LoVo (cell line): ENCODE measurements around the gene ANKRD34C.
A peak's percentile ranks its signal among the peaks of the same experiment; 100 is the strongest.

Experiments
- DNase-seq: peaks from one replicate; pipeline ENCODE4 v3.0.0-alpha.2; 2016; ENCODE audit warnings: low spot score

Gene ANKRD34C

DNA sequence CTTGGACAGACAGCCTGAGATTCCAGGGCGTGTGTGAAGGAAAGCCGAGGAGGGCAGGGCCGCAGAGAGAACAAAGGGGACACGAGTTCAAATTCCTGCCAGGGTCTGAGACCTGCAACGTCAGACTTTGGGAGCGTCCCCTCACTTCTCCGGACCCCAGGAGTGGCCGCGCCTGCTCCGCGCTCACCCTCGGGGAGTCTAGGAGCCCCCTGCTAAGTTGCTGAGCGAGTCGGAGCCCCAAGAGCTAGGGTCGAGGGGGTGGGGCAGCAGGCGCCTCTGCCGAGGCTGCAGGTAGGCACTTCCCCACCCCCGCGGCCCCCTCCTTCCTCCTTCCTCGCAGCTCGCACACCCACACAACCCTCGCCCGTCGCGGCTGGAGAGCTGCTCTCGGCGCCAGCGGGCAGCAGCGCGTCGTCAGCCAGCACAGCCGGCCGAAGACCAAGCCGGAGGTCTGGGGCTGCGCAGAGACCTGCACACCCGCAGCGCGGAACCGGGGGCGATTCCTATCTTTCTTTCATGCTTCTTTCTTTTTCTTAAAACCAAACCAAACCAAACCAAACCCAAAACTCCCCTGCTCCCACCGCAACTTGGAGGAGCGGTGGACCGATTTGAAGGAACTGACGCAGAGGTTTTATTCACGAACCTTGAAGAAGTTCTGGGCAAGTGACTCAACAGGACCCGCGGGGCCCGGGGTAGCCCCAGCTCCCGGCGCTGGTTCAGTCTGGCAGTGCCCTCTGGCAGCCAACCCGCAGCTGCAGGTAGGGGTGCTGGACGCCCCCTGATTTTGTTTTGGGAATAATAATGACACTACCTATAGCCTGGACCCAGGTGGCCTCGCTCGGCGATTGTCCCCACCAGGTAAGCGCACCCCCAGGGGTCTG, at the start of gene ANKRD34C:
Gene ANKRD34C, plus strand, starts transcription at position 352 of the 881 bp plus-strand sequence. CDS start 10,563 bp downstream, outside the sequence.
- DNase-seq = no peak

DNA sequence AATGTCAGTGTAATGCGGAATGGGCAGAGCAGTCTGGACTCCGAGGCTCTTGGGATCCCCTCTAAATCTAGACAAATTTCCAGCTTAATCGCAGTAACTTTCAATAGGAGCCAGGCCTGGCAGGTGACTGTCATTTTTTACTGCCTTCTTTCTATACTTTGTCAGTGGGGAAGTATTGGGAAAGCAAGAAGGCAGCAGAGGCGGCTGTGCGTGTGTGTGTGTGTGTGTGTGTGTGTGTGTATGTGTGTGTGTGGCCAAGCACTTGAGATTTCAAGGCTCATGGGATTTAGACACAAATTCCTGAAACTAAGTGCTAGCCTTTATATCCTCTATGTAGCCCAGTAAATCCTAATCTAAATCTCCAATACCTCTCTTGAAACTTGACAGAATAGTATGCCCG, 49.3 kb upstream of the ANKRD34C start:
- DNase-seq = no peak

DNA sequence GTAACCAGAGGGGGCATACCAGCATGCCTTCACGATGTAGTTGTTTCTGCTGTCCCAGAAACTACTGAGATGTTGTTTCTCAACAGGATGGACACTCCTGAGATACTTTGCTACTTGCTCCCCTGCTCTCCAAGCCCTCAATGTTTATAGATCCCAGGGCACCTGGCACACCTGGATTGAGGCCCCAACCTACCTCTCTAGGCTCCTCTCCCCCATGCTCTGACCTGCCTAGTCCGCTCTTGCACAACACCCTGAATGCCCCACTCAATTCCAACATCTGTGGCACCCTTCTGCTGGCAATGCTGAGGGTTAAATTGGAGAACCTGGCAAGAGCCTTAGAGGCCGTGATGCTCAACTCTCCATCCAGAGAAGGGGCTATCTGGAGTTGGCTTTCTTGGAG, 42.5 kb upstream of the ANKRD34C start:
- no peak for DNase-seq

DNA sequence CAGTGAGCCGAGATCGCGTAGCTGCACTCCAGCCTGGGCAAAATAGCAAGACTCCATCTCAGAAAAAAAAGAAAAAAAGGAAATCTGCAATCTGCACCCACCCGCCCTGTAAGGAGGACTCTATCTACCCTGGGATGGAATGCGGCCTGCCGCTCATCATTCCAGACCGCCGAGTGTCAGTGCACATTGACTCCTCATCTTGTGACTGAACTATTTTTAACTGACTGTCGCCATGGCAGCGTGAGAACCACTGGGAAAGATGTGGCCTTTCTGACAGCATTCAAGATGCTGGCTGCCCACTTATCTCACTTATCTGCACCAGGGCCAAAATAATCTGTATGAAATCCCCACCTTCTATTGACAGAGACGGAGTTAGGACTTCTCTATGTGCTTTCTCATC, 38.8 kb upstream of the ANKRD34C start:
- no peak for DNase-seq

DNA sequence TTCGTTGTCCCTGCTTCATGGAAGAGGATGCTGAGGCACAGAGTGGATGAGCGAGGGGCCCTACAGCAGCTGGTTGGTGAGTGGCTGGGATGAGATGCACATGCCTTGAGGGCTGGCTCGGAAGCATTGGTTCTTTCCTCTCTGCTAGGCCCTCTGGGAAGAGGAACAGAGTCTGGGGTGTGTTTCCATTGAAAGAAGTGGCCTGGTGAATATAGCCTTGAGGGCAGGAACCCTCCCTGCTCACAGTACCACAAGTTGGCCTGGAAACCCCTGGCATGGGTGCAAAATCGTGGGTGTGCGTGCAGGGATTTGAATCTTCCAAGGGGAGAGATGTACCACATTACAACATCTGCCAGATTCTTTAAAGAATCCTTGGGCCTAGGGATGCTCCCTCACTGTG, 37.6 kb upstream of the ANKRD34C start:
- DNase-seq = no peak

DNA sequence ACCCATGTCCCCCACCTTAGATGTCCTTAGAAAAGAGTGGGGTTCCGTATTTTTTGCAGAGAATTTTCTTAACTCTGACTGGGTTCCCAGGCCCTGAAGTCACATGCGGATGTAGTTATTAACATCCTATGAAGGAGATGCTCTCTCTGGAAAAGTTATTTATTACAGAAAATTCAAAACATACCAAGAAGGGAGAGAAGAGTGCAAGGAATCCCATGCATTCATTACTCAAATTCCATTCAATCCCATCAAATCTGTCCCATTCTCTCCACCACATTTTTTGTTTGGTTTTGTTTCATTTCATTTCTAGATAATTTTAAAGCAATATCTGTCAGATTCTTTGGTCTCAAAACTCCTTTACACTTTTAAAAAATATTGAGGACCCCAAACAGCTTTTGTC, 34.3 kb upstream of the ANKRD34C start:
- DNase-seq = no peak

DNA sequence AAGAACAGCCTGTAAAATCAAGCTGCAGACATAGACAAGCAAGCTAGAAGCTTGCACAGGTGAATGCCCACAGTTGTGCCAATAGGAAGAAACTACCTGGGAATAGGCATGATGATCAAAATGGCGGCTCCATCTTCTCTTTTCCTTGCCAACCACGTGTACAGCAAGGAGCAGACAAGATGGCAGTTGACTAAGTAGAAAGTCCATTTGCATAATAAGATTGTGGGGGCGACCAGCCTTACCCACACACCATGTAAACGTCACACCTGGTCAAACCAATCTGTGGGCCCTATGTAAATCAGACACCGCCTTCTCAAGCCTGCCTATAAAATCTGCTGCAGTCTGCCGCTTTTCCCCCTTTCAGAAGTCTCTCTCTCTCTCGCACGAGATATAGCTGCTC, 25.1 kb upstream of the ANKRD34C start:
- DNase-seq = no peak

DNA sequence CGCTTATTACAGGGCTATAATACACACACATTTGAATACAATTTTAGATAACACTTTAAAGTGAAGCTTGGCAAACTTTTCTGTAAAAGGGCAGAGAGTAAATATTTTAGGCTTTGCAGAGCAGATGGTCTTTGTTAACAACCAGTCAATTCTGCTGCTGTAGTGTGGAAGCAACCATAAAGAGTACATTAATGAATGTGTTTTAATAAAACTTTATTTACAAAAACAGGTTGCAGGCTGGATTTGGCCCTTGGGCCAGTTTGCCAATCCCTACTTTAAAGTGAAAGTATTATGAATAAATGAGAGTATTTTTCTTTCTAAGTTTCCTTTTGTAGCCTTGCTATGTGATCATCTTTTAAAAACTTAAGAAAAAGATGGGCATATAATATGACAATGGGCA, 20.7 kb upstream of the ANKRD34C start:
- DNase-seq = no peak

DNA sequence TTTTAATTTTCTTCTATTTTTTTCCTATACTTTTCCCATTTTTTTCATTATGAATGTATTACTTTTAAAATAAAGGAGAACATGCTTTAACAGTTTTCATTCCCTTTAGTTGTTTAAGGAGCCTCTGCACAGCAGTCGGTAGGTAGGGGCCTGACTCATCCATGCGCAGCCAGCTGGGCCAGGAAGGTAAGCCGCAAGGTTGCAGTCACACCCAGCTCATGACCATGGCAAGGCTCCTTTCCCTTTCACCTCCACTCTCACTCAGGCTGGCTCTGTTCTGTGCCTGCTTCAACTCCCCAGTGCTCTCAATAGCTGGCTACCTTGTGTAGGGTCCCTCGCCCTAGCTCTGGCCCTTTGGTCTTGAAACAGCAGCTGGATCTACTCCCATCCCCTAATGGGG, 17.4 kb upstream of the ANKRD34C start:
- DNase-seq = peak; percentile 19

DNA sequence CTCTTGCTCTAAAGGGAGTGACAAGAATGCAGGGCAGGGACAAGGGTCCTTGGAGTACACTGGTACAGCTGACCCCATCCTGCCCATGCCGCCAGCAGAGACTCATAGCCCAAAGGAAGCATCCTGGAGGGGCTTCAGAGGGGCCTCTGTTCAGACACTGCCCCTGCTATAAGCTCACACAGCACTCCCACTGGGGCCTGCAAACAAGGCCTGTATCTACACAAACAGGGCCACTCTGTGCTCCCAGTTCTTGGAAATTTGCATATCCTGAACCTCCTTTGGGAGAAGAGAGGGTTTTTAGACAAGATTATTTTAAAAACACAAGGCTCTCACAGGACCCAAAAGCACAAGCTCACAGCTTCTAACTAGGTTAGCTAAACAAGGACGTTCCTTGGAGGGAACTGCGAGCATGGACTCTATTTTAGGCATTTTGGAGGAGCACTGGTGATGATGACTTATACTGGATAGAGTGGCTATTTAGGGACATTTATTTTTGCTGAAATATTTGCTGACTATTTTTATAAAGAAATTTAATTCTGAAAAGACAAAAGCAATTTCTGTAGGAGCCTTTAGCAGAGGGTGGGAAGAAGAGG, 16.4 kb upstream of the ANKRD34C start:
- no peak for DNase-seq

DNA sequence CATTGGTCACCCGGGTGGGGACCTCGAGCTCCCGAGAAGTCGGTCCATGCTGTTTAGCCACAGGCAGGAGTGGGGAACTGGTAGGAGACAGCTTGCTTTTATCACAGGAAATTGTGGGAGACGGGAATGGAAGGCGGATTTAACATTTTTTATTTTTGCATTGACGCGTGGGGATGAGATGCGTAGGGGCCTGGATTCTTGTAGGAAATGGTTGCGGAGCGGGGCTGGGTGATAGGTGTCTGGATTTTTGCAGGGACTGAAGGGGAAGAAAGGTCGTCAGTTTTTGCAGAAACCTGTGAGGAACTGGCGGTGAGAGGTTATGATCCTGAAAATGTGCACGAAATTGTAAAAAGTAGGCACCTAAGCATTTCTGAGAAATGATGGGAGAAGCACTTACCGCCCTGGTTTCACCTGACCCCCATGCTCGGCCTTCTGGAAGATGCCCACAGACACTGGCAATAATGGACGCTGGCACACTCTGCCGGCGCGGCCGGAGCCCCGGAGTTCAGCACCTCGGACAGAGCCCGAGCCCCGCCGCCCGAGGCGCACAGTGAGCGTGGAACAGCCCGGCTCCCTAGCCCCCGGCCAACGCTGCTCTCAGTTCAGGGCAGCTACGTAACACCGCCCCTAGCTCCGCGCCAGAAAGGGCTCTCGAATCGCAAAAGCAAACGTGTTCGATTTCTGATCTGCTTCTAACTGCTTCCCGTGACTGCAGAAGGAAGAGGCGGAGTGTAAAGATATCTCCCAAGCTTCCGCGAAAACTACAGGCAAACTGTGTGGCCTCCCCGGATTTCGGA, 928 bp downstream of the ANKRD34C start:
- no peak for DNase-seq

DNA sequence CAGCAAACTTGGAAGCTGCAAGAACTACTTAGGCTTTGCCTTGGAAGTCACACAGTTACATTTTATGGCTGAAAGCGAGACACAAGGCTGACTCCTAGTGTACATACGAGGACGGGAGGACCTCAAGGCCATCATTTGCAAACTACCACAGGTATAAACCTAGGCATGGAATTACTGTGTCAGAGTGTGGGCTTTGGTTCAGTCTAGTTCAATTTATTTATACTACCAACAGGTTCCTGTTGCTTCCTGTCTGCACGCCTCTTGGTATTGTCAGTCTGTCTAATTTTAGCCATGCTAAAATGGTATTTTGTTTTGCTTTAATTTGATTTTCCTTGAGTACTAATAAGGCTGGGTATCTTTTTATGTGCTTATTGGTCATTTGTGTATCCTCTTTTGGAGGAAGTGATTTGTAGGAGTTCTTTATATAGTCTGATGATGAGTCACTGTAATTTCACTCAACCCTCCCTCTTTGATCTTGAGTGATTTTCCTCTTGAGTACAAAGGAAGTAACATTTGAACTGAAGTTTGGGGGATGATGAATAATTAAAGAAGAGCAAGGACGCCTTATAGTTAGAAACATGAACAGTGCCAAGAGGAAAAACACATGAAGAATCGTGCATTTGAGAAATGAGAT, 8.2 kb downstream of the ANKRD34C start:
- no peak for DNase-seq

DNA sequence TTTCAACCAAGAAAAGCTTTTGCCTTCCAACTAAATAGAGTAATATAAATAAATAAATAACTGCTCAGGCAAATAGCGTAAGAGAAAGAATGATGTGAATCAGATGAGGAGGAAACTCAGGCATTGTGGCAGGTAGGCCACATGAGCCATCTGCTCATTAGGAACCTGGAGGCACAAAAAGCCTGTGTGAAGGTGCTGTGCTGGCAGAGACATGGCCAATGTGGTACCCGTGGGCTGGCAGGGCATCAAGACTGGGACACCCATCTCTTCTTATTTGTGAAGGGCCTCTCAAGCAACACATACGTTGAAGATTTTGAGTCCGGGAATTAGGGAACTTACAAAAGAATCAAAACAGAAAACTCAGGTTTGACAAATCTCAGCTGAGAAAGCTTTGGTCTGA, 9.5 kb downstream of the ANKRD34C start:
- DNase-seq = no peak

DNA sequence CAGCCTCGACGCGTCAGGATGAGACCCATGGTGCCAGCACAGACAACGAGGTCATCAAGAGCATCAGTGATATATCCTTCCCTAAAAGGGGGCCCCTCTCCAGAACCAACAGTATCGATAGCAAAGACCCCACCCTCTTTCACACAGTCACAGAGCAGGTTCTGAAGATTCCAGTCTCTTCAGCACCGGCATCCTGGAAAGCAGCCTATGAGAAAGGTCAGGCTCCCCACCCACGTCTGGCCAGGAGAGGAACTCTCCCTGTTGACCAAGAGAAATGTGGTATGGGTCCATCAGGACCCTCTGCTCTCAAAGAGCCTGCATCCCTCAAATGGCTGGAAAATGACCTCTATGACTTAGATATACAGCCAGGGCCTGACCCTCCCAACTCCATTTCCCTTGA, 11.6 kb downstream of the ANKRD34C start:
- no peak for DNase-seq

DNA sequence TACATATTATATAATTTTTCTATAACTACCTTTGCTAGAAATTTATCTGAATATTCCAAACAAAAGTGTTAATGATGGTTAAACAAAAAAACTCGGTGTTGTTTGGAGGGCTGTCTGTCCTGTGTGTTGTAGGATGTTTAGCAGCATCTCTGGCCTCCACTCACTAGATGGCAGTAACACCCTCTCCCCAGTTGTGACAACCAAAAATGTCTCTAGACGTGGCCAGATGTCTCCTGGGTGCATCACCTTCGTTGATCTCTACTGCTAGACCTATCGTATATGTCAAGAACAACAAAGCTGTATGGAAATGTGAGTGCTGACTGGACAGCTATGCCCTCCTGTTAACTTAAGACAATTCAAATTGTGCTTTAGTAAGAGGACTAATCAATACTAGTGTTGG, 14.1 kb downstream of the ANKRD34C start:
- no peak for DNase-seq

DNA sequence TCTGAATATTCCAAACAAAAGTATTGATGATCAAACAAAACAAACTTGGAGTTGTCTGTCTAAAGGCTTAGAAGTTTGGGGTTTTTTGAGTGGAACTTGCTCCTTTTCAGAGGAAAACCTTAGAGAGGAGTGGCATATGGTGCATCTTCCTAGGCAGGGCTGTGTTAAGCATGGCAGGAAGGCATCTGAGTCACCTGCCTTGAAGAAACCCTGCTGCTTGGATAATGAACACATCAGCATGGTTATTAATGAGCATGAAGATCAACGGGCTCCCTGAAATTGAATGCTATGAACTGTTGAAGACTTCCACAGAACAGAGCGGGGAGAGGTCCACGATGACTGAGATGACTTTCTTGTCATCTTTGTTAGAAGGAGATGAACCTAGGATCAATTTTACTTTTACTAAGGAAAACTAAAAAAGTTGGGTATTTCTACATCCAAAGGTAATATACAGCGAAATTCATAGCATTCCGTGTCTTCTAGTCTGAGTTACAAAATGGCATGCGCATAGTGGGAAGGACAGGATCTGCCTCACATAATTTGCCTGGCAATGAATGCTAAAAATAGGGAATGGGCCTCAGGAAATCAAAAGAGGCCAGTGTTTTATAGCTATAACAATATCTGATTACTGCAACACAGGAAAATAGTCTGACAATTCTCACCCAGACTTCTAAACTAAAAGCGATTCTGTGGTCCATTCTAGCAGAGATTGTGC, 16.8 kb downstream of the ANKRD34C start:
- DNase-seq = no peak

DNA sequence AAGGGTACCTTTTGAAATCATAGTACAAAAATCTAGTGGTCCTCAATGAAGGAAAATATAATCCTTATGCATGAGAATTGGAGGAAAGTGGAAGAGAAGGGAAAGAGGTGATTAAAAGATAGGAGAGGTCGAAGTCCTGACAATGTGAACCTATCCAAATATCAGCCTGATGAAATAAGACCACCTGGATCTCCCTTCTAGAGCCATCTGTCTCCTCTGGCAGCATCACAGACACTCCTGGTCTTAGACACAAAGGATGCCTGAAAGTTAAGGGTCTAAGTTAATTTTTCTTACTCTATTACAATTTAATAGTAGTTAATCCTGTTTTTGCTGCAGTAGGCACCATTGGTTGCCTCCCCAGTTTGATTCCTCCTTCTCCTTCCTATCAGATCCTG, 17.3 kb downstream of the ANKRD34C start:
- no peak for DNase-seq

DNA sequence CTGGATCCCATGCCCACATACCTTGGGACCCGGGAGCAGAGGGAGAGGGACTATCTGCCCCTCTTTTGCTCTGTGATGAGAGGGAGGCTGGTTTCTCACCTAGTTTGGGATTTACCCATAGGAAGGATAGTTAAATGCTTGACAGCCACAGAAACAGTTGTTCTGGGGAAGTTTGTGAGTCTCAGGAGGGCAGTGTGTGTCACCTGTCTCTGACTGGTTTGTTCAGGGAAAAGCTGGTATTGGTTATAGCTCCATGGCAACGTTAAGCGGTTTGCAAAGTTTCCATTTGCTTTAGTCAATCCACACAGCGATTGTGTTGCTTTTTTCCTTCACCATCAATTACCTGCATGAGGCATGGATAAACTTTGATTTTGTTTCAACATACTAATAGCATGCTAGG, 24.7 kb downstream of the ANKRD34C start:
- DNase-seq = no peak

DNA sequence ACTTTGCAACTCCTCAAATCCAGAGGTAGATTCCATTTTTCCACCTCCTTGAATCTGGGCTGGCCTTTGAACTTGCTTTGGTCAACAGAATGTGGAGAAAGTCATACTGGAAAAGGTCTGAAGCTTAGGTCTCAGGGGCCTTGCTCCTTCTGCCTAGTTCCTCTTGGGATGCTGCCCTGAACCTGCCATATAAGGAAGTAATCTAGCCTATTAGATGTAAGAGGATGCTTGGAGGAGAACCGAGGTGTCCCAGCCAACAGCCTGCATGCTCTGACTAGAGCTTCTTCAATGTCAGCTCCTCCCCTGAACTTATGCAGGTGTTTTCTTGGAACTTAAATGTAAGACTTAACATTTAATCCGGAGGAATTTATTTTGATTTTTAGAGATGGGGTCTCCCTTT, 26.4 kb downstream of the ANKRD34C start:
- no peak for DNase-seq

DNA sequence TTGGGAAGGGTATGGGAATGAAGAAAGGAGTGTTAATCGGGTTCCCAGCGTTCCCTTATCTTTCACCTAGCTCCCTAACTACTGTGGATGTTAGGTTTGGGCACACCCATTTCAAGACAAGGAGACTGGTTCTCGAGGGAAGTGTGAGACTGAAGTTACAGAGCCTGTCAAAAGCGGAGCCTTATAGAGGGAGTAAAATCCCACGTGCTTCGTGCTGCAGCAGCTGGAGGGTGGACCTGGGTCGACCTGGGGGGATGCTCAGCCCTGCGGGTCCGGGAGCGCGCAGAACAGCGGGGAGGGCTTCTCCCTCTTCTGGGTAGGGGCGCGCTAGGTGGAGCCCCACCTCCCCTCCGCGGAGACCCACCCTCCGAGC, 28.1 kb downstream of the ANKRD34C start:
- no peak for DNase-seq

DNA sequence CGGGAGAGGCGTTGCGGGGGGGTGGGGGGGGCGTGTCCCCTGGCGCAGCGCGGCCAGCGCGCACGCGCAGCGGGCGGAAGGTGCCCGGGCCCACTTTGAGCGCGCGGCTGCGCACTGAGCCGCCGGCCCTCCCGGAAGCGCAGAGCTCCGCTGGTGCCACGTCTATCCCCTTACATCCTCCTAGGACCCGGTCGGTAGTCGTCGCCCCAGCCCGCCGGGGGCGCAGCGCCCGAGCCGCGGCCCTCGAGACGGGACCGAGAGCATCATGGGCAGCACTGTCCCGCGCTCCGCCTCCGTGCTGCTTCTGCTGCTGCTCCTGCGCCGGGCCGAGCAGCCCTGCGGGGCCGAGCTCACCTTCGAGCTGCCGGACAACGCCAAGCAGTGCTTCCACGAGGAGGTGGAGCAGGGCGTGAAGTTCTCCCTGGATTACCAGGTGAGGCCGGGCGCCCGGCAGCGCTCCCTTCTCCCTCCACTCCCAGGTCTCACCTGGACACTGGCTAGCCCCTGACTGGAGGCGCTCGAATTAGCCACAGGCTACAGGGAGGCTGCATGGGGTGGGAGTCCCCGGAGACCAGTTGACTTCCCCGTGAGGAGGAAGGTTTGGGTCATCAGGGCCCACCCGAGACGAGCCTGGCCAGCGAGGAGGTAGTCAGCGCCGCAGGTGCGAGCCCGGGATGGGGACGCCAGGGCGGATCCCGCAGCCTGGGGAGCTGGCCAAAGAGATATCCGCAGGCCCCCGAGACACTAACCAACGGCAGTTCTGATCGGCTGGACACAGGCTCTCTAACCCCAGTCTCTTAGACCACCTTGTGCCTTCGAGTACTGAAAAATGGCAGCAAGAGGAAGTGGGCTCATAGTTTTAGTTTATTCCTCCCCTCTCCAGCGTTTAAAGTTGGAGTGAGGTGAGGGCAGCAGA, 28.7 kb downstream of the ANKRD34C start, which contains the start of gene TMED3:
Gene TMED3, plus strand, starts transcription at position 128 of the 916 bp plus-strand sequence. Its CDS starts 138 bp downstream, at position 266.
- DNase-seq = peak; percentile 94
